Smooth muscle cell (in vitro differentiated cells): ENCODE data around the gene SLC25A26. TPM values are rescaled to one million over a fixed set of nuclear protein-coding genes. Genes with fewer than 3 reads are reported as not detected.

Source experiments
- DNase-seq: peaks from one replicate; lab custom pipeline; 2025; ENCODE audit not compliant: unreplicated experiment; lab: John Stamatoyannopoulos, UW
- H2AFZ ChIP-seq: fragments of 200-600 bp; sonication (generic); 2 replicates; pipeline ENCODE4 v1.6.0; 2016; ENCODE audit warnings: antibody characterized with exemption, low read depth, mild to moderate bottlenecking
- H3F3A ChIP-seq: fragments of 200-600 bp; sonication (generic); 2 replicates; pipeline ENCODE4 v1.6.0; 2017; ENCODE audit warnings: antibody characterized with exemption, low read depth
- H3K27ac ChIP-seq: fragments of 200-600 bp; sonication (generic); 2 replicates; pipeline ENCODE4 v1.5.1; 2016; ENCODE audit warnings: low read depth, mild to moderate bottlenecking
- H3K27me3 ChIP-seq: fragments of 200-600 bp; sonication (generic); 2 replicates; pipeline ENCODE4 v1.6.1; 2016; ENCODE audit warnings: low read depth, mild to moderate bottlenecking
- H3K36me3 ChIP-seq: fragments of 200-600 bp; sonication (generic); 2 replicates; pipeline ENCODE4 v1.5.1; 2016; ENCODE audit warnings: low read depth
- H3K4me1 ChIP-seq: fragments of 200-600 bp; sonication (generic); 2 replicates; pipeline ENCODE4 v1.5.1; 2016; ENCODE audit warnings: low read depth
- H3K4me2 ChIP-seq: fragments of 200-600 bp; sonication (generic); 2 replicates; pipeline ENCODE4 v1.6.0; 2016; ENCODE audit warnings: mild to moderate bottlenecking
- H3K4me3 ChIP-seq: fragments of 200-600 bp; sonication (generic); 2 replicates; pipeline ENCODE4 v1.5.1; 2016; ENCODE audit warnings: mild to moderate bottlenecking
- H3K79me2 ChIP-seq: fragments of 200-600 bp; sonication (generic); 2 replicates; pipeline ENCODE4 v1.6.0; 2016; ENCODE audit warnings: low read depth, mild to moderate bottlenecking
- H3K9ac ChIP-seq: fragments of 200-600 bp; sonication (generic); 2 replicates; pipeline ENCODE4 v1.6.0; 2016; ENCODE audit warnings: low read depth
- H3K9me3 ChIP-seq: fragments of 200-600 bp; sonication (generic); replicated peaks from 2 replicates; pipeline ENCODE4 v1.5.1; 2016; ENCODE audit warnings: low read depth
- H4K20me1 ChIP-seq: fragments of 200-600 bp; sonication (generic); 2 replicates; pipeline ENCODE4 v1.6.0; 2016; ENCODE audit warnings: low read depth
- CTCF ChIP-seq: fragments of 200-600 bp; sonication (generic); IDR thresholded peaks from 2 replicates; pipeline ENCODE4 v1.5.1; 2017; ENCODE audit warnings: borderline replicate concordance, mild to moderate bottlenecking, antibody characterized with exemption; ENCODE audit not compliant: insufficient read depth, poor library complexity, severe bottlenecking
- WGBS: methylation state at CpG from one replicate; pipeline ENCODE4 v1.1.7; 2016; ENCODE audit warnings: low lambda C conversion rate; 5-methylcytosine and 5-hydroxymethylcytosine counted together
- polyA plus RNA-seq: library from polyadenylated mRNA; unstranded; fragments of >200 nt; fragmentation: Nextera tagmentation; extraction: Ambion mirVana; gene quantifications from 2 replicates; pipeline ENCODE4 v1.2.1, GENCODE V29; 2016
- total RNA-seq: library from RNA; depleted of rRNA; stranded (reverse); fragments of >200 nt; gene quantifications from 2 replicates; pipeline ENCODE4 v1.2.3, GENCODE V29; 2014

The SLC25A26 gene
- total and polyA plus RNA-seq, 2 experiments from 2014 or later, result 8.9 to 18.9 TPM

- no peak overlapping the region for H3K4me2 ChIP-seq
- H2AFZ ChIP-seq, result no peak overlapping the region
- H3K9ac ChIP-seq, result no peak overlapping the region
- no peak for TF ChIP-seq CTCF
- DNase-seq, result no peak
- H3F3A ChIP-seq, result no peaks in the 10 kb centered on the region
- WGBS, result 100% methylated on average over 2 of the region's 2 CpGs
- peaks cover 2% of the 10 kb centered on the region for H3K9me3 ChIP-seq
- H3K4me3 ChIP-seq, result no peak overlapping the region
- peaks cover 14% of the 10 kb centered on the region for H4K20me1 ChIP-seq
- no peaks in the 10 kb centered on the region for H3K79me2 ChIP-seq
- H3K4me1 ChIP-seq, result no peaks in the 10 kb centered on the region
- H3K27ac ChIP-seq, result no peak overlapping the region
- H3K27me3 ChIP-seq, result no peaks in the 10 kb centered on the region
- peaks cover 10% of the 10 kb centered on the region for H3K36me3 ChIP-seq
Observed at GRCh38 chr3:66239513-66240123, 18.8 kb downstream of the SLC25A26 start.

DNA sequence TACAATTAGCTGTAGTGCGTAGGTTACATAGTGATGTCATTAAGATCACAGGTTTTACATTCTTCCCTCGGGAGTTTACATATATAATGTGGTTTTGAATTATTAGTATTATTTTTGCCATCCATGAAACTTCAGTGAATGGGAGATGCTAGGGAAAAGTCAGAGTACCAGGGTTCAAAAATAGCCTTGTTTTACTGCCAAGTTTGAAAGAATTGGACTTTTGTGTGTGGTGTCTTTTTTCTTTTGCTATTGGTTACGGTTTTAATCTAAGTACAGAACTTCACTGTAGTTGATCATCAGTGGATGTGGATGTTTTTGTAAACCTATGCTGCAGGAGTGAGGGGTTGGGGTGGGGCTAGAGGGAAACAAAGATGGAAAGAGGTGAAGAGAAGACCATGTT, 20.7 kb downstream of the SLC25A26 start:
- Histone ChIP-seq H3K27ac (no peak overlapping the region), H3K9ac (no peak overlapping the region), H3F3A (no peaks in the 10 kb centered on the region), H3K4me2 (no peak overlapping the region), H4K20me1 (peaks cover 8% of the 10 kb centered on the region), H3K36me3 (peaks cover 17% of the 10 kb centered on the region), H2AFZ (no peak overlapping the region), H3K4me1 (no peaks in the 10 kb centered on the region), H3K27me3 (no peaks in the 10 kb centered on the region), H3K79me2 (no peaks in the 10 kb centered on the region), H3K9me3 (peaks cover 2% of the 10 kb centered on the region), H3K4me3 (no peak overlapping the region)
- no peak for TF ChIP-seq CTCF
- no peak for DNase-seq
- WGBS, result 98% methylated on average over 3 of the region's 3 CpGs

GRCh38 chr3:66242788-66243464, 22.1 kb downstream of the SLC25A26 start:
- 94% methylated on average over 3 of the region's 3 CpGs for WGBS
- Histone ChIP-seq H3K4me3 (no peak overlapping the region), H3K9me3 (peaks cover 2% of the 10 kb centered on the region), H3F3A (no peaks in the 10 kb centered on the region), H3K27me3 (no peaks in the 10 kb centered on the region), H3K36me3 (peaks cover 17% of the 10 kb centered on the region), H3K9ac (no peak overlapping the region), H4K20me1 (no peaks in the 10 kb centered on the region), H3K79me2 (no peaks in the 10 kb centered on the region), H3K4me1 (no peaks in the 10 kb centered on the region), H2AFZ (no peak overlapping the region), H3K4me2 (no peak overlapping the region), H3K27ac (no peak overlapping the region)
- TF ChIP-seq CTCF, result no peak
- DNase-seq, result no peak
